ENCODE results near the gene SLC15A1.

The SLC15A1 gene, protein sequence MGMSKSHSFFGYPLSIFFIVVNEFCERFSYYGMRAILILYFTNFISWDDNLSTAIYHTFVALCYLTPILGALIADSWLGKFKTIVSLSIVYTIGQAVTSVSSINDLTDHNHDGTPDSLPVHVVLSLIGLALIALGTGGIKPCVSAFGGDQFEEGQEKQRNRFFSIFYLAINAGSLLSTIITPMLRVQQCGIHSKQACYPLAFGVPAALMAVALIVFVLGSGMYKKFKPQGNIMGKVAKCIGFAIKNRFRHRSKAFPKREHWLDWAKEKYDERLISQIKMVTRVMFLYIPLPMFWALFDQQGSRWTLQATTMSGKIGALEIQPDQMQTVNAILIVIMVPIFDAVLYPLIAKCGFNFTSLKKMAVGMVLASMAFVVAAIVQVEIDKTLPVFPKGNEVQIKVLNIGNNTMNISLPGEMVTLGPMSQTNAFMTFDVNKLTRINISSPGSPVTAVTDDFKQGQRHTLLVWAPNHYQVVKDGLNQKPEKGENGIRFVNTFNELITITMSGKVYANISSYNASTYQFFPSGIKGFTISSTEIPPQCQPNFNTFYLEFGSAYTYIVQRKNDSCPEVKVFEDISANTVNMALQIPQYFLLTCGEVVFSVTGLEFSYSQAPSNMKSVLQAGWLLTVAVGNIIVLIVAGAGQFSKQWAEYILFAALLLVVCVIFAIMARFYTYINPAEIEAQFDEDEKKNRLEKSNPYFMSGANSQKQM

DNA sequence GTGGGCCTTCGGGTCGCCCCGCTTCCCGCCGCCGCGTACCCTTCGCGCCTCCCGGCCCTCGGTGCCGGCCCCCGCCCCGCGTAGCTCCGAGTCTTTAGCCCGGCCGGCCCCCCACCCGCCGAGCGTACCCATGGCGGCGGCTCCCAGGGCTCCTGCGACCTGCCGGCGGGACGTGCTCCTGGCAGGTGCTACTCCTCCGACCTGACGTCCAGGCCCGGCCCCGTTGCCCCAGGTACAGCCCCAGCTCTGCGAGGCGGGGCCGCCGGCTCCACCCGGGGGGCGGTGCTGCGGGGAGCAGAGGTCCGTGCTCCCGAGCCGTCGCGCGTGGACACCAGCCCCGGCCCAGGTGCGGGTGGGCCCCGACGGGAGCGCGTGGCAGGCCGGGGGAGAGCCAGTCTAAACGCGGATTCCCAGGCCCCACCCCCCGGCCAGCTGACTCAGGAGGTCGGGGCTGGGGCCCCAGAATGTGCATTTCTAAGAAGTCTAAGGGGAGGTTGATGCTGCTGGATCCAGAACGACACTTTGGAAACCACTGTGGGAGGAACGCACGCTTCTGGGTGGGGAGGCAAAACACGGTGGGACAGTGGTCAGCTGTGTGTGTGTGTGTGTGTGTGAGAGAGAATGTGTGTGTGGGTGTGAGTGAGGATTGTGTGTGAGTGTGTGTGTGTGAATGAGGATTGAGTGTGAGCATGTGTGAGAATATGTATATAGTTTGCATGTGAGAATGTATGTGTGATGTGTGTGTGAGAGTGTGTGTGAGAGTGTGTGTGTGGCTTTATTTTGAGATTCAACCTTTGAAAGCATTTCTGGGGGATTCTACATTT lies at the start of gene SLC15A1:
TSS of gene SLC15A1 (minus strand) at position 206 of the 824 bp plus-strand sequence. CDS start at position 132, 74 bp downstream.
- DNase-seq (ENCODE audit: low read depth): no peak

DNA sequence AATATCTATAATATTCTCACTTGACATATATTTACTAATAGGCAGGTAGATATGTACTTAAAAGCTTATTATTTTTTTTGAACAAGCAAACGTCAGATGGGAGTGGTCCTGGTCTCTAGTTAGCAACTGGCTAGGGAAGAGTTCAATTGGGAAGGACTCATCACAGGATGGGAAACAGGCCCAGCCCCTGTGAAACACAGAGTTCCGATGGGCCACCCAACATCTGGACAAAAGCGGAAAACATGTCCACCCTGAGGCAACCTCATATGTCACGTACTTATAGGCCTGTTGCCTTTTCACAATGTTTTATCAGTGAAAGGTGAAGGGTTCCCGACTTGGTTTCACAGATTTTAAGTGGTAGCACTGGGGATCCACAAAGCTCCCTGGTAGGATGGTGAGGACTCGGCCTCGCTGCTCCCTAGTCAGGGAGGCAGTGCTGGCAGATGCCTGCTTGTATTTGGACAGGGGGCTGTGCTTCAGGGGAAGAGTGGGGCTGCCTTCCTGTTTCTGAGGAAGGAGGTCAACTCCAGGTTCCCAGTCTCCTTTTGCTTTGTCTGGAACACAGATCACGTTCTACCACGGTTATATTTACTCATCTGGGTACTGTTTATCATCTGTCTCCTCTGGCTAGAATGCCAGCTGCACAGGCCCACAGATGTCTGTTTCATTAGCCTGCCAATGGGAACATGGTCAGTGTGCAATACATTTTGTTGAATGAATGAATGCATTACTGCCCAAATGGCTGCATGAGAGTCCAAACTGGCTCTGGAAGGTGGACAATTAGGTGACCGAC lies 49.4 kb upstream of the SLC15A1 start:
- DNase-seq (ENCODE audit: low read depth): no peak

DNA sequence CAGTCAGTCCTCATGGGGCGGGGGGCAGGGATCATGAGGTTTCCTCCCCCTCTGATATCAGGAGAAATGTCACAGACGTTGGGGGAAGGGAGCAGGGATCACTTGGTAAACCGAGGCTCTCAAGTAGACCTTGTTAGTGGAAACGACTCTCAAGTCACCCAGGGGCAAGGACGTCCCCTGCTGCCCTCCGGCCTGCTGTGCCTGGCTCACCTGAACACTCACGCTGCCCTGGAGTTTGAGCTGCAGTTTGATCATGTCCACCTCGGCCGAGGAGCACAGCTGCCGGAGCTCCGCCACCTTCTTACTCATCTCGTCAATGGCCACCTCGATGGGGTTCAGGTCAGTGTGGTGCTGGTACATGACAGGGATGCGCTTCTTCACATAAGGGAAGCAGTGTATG lies 47.6 kb upstream of the SLC15A1 start:
- no peak for DNase-seq (ENCODE audit: low read depth)

DNA sequence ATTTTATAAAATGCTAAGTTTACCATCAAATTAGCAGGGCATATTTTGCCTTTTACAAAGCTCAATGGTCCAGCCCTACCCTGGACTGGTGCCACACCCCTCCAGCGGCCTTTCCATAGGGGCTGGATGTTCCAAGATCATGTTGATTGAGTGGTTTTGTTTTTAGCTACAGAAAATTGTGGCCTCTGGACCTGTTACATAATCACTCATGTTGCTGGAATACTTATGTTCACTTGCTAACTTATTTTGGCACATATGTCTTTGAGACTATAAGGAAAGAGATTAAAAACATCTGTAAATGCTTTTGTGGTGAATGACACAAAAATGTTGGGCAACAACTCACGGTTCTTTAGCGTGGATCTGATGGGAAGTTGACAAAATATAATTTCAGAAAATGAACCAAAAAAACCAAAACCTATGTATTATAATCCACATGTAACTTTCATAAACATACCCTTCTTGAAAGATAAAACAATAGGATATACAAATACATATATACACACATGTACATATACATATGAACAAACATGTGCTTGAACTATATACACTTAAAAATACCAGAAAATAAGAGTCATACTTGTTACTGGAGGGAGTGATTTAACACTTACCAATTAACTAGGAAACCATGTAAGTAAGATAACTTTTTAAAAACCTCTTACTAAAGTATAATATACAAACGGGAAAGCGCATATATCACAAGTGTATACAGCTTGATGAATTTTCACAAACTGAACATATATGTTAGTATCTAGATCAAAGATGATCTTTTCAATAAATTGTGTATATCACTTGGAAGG lies 46.6 kb upstream of the SLC15A1 start:
- DNase-seq (ENCODE audit: low read depth): no peak

DNA sequence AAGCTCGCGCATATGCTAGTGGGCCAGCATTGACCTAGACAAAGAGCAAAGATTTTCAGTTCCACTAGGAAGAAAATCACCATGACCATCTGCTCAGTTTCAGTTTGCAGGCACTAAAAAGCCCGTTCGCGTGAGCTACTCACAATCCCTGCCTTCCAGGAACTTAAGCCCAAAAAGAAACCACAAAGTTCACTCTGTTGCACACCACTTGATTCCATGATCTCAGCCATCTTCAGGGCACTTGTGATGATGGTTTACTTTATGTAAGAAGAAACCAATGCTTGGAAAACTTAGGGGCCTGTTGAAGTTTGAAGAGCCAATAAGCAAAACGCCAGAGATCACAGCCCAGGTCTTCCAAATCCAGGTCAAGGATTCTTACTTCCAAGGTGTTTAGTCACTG lies 45.0 kb upstream of the SLC15A1 start:
- DNase-seq (ENCODE audit: low read depth): no peak

DNA sequence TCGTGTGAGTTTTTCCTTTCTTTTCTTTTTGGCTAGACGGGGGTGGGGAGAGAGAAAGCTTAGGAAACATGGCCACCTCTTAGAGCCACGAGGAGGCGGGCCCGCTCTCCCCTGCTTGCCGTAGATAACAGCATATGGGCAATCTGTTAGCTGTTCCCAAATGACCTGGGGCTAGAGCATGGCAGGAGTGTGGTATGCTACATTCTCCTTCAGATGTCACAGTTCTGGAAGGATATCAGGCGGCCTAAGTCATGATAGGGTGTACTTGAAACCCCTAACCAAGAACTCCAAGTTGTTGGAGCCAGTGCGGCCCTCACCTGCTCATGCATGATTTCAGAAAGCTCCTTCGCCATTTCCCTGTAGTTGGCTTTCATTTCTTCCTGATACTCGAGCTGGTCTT lies 44.3 kb upstream of the SLC15A1 start:
- no peak for DNase-seq (ENCODE audit: low read depth)

DNA sequence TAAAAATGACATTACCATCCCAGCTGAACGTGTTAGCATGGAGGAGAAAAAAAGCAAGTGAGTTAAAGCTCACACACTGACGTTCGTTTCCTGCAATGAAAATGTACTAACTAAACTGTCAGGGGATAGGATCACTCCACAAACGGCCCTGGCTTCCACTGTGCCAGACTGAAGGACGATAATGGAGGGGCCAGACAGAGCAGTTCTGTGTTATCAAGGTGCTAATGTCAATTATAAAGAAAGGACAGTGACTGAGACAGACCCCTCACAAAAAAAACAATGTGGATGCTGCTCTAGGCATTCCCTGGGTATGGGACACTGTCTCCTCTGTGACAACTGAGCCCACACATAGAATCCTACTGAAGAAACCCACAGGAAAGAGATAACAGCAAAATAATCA lies 43.7 kb upstream of the SLC15A1 start:
- DNase-seq (ENCODE audit: low read depth): no peak

DNA sequence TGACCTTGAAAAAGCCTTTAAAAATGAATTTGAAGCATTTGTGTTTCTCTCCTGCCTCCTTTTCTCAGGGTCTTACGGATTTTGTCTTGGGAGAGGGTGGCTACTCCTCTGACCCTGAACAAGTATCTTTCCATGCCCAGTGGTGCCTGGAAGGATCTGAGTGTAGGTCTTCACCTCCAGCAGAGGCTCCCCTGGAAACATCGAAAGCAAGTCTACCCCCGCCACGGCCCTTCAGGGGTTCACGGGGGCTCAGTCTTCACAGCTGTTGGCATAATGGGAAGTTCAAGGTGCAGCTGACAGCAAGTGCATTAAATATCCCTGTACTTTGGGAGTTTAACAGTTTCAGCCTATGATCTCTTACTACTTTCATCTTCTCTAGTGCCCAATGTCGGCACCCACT lies 42.7 kb upstream of the SLC15A1 start:
- no peak for DNase-seq (ENCODE audit: low read depth)

DNA sequence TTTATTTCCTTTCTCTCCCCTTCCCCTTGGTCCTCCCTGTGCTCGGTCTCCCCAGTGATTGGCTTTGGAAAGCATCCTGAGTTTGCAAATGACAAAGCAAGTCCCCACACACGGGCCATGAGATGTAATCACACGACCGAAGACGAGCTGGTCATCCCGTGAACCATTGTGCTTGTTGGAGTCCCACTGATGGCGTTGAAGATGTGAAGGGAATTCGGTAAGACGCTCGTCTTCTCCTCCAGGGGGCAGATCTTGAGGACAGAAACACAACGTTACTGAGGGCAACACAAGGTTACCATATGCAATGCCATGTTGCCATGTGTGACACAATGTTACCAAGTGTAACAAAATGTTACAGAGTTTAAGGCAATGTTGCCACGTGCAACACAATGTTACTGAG lies 42.0 kb upstream of the SLC15A1 start:
- DNase-seq (ENCODE audit: low read depth): no peak

DNA sequence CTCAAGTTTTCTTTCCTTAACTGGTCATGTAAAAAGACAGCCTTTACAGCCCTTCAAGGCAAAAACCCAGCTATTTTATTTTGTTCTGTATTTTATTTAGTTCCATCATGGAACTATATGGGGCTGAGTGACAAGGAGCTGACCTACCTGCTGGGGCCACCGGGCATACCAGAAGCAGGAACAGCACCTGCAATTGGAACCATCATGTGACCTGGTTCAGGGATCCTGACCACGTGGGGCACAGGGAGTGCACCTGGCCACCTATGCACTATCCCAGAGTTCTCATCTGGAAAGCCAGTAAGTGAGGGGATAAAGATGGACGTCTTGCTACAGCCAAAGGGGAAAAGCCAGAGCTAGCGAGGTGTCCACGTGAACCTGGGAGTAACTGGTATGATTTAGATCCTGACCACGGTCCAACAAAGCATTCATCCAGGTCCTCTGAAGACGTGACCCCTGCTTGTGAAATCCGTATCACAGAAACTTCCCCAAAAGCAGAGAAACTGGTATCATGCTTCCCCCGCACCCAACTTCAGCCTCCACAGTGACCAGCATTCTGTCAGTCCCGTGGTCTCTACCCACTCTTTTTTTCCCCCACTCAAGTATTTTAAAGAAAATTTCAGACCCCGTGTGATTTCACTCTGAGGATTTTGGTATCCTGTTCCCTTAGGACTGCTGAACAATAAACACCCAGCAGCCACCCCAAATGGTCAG lies 40.5 kb upstream of the SLC15A1 start:
- no peak for DNase-seq (ENCODE audit: low read depth)

DNA sequence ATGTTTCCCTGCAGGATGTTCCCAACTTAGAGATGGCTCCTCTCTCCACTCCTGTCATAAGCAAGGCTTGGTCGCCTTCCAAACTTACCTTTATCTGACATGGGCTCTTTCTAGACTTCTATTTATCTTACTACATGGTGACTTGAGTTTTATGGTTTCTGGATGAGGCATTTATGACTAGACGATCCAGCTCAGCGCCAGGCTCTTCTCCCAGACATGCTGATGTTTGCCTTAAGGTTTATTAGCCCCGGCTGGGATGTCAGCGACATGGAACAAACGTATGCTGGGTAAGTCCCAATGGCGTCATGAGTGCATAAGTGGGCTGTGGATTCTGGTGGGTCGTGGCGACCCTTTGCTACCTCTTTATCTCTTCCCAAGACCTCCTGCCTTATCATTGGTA lies 39.8 kb upstream of the SLC15A1 start:
- no peak for DNase-seq (ENCODE audit: low read depth)

DNA sequence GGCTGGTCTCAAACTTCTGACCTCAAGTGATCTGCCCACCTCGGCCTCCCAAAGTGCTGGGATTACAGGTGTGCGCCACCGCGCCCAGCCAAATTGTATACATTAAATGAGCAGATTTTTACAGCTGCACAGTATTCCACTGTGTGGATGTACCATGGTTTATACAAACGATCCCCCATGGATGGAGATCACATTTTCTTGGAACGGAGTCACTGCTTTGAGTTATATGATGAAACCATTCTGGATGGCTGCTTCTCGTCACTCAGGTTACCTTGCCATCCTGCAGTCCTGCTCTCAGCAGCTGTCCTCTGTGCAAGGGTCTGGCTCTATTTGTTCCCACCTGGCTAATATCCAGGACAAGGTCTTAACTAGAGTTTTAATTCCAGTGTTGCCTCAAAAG lies 39.1 kb upstream of the SLC15A1 start:
- no peak for DNase-seq (ENCODE audit: low read depth)

DNA sequence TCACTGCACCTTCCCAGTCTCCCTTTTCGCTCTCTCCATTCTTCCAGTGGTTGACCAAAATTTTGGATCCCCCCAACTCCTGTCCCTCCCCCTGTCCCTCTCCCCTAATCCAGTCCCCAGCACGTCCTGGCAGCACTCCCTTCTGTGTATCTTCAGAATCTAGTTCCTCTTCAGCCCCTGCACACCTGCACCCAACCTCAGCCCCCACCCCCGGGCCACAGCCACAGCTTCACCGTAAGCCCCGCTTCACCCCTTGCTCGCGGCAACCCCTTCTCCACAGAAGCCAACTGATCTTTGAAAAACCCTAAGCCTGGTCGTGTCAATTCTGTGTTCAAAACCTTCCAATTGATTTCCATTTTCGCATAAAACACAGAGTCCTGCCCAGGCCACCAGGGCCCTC lies 35.5 kb upstream of the SLC15A1 start:
- no peak for DNase-seq (ENCODE audit: low read depth)

DNA sequence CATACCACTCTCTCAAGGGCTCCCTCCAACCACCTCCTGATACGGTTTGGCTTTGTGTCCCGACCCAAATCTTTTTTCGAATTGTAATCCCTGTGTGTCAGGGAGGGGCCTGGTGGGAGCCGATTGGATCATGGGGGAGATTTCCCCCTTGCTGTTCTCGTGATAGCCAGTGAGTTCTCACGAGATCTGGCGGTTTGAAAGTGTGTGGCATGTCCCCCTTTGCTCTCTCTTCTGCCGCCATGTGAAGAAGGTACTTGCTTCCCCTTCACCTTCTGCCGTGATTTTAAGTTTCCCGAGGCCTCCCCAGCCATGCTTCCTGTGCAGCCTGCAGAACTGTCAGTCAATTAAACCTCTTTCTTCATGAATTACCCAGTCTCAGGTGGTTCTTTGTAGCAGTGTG lies 34.7 kb upstream of the SLC15A1 start:
- DNase-seq (ENCODE audit: low read depth): no peak

DNA sequence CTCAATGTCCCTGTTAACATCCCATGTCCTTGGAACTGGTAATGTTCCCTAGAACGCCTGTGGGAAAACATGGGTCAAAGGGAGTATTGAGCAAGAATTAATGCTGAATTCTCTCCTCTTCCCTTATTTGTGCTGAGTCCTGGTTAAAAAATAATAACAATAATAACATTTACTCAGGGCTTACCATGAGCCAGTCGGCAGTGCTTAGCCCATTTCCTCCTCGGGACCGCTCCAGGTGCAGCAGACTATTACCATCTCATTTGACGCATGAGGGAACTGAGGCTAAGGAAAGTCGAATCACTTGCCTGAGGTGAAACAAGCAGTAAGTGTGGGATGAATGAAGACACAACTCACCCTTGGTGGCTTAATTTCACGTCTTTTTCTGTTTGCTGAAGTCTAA lies 33.6 kb upstream of the SLC15A1 start:
- DNase-seq (ENCODE audit: low read depth): no peak

DNA sequence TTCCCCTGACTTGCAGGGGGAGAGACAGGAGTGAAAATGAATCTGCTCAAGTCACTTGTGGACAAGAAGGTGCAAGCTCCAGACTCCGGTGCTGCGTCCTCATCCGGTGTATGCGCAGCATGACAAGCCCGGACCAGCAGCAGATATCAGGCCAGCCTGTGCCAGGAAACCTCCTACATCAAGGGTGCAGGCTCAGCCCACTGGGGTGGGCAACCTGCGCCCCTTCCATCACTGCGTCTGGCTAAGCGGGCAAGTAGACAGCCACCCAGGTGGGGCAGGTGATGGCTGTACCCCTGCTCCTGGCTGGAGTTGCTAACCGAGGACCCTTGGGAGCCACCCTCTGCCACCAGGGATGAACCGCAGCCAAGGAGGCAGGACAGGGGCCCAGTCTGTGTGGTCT lies 32.9 kb upstream of the SLC15A1 start:
- no peak for DNase-seq (ENCODE audit: low read depth)

DNA sequence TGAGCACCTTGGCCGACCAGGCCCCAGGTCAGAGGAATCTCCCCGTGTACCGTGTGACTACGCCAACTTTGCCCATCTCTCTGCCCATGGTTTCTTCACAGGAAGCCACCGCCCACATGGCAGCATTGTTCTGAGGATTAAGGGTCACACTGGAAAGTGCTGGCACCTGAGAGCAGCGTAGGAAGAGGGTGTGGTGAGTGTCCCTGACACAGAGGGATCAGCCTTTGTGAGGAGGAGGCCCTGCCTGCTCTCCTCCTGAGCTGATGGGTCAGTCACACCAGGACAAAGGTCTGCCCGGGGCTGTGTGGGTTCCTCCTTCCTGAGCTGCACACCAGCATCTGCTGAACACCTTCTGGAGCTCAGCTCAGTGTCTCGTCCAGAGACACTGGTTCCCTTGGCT lies 32.2 kb upstream of the SLC15A1 start:
- no peak for DNase-seq (ENCODE audit: low read depth)

DNA sequence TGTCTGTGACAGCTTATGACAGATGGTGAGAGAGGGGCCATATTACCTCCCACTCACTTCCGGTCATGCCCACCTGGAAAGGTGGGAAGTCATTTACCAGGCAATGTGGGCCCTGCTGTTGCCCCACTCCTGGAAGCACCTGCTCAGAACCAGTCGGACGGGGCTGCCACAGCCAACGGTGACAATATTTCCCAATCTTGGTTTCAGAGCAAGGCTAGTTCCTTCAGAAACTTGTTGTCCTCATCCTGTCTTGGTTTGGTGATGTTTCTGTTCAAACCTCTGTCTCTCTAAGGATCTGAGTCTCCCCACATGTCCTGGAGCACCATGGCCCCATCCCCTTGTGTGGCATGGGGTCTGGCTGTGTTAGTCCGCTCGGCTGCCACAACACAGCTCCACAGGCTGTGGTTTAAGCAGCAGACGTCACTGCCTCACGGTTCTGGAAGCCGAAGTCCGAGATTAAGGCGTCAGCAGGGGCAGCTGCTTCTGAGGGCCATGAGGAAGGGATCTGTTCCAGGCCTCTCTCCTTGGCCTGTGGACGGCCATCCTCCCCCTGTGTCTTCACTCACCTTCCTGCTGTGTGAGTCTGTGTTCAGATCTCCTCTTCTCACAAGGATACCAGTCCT lies 31.5 kb upstream of the SLC15A1 start:
- DNase-seq (ENCODE audit: low read depth): no peak

DNA sequence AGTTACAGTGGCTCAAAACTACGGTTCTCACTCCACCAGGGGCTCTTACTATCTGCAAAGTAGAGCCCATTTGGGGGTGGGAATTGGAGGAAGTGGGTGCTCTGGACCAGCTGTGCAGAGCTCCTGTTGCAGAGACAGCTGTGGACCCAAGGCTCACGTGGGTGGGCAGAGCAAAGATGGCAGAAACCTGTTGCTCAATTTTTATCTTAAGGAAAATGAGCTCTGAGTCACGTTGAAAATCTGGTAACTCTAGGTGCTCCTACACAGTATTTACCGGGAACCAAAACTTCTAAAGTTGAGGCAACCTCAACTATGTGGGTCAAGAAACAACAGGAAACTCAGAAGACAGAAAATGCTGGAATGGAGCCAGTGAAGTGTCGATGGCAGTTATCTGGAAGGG lies 30.2 kb upstream of the SLC15A1 start:
- no peak for DNase-seq (ENCODE audit: low read depth)

DNA sequence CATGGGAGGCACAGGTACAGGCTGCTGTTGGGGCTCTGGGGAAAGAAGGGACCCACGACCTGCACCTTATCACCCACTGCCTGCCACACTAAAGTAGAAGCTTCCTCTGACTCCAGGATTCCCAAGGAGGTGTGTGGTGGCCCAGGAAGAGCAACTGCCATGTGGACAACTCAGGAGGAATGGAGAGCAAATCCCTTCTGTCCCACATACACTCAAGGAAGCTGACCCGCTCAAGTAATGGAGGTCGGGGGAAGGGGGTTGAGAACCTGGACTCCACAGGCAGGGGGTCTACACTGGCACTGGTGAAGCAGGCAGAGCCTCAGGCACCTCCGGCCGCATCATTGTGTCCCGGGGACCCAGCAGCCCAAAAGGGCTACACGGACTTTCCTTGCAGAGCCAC lies 29.4 kb upstream of the SLC15A1 start:
- DNase-seq (ENCODE audit: low read depth): no peak
